HuH-7.5 (cell line): Measurements from ENCODE around the gene USP9Y.
"Not testable (repeated sequence)": the region's sequence is repeated elsewhere in the genome, so short reads cannot be mapped to it uniquely, and the experiment has no call there.

Experiments used
- DNase-seq: peaks from one replicate; pipeline ENCODE4 v3.0.0; 2011; ENCODE audit warnings: low spot score

Gene USP9Y

GRCh38 chrY:12701181-12701695, at the start of gene USP9Y:
Gene USP9Y (plus strand): TSS chrY:12701231. CDS start chrY:12709448, 8,217 bp downstream.
- no peak for DNase-seq

GRCh38 chrY:12651621-12652036, 49.4 kb upstream of the USP9Y start:
- no peak for DNase-seq

GRCh38 chrY:12661745-12662681, 39.0 kb upstream of the USP9Y start:
- DNase-seq: no peak

- no peak for DNase-seq
Observed at GRCh38 chrY:12662745-12663591, 38.1 kb upstream of the USP9Y start.

DNA sequence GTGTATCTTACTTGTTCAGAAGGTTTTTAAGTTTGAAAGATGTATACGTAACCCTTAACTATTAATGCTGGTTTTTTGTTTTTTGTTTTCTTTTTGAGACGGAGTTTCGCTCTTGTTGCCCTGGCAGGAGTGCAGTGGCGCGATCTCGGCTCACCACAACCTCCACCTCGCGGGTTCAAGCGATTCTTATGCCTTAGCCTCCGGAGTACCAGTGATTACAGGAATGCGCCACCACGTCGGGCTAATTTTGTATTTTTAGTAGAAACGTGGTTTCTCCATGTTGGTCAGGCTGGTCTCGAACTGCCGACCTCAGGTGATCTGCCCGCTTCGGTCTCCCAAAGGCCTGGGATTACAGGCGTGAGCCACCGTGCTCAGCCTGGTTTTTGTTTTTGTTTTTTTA, 37.2 kb upstream of the USP9Y start:
- DNase-seq: not testable (repeated sequence)

DNA sequence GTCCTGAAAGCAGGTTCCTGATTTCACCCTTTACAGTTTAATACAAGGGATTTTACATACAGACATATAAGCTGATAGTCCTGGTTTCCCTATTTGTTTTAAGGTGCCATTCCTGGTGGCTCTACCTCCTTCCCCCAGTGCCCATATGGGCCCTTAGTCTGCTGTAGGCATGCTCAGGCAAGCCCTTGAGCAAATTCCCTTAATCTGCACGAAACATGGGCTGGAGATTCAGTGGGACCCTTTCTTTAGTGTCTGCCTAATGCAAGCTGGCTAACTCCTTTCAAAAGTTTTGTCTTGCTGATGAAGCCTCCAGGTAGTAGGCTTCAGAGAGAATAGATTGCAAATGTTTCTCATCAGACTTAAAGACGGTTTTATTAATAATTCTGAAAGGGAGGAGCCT, 22.9 kb upstream of the USP9Y start:
- DNase-seq: no peak

GRCh38 chrY:12681535-12681934, 19.5 kb upstream of the USP9Y start:
- DNase-seq: no peak

DNA sequence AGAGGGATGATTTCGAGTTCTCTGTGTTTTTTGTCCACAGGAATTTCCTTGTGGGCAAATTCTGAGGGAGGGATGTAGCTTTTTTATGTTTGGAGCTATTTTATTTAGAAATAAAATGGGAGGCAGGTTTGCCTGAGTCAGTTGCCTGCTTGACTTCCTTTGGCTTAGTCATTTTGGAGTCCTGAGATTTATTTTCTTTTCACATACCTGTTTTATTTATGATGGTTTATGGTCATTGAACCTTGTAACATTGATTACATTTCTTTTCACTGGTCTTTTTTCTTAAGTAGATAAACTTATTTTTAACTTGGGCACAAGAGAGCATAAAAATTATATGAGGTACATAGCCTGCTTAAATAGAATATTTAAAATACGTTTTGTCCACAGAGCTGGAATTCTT, 12.7 kb upstream of the USP9Y start:
- no peak for DNase-seq

- DNase-seq: no peak
Observed at GRCh38 chrY:12700087-12700486, 944 bp upstream of the USP9Y start.

GRCh38 chrY:12702174-12702573, 1.1 kb downstream of the USP9Y start:
- DNase-seq: no peak

GRCh38 chrY:12710460-12710859, 9.4 kb downstream of the USP9Y start:
- no peak for DNase-seq

DNA sequence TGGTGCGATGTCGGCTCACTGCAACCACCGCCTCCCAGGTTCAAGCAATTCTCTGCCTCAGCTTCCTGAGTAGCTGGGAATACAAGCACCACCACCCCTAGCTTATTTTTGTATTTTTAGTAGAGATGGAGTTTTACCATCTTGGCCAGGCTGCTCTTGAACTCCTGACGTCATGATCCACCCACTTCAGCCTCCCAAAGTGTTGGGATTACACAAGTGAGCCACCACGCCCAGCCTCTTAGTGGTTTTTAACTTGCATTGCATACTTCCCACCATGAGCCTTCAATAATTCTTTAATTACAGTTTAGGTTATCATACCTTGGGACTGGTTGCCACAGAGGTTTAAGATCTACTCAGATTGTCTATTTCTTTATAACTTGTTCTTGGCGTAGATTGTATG, 14.3 kb downstream of the USP9Y start:
- no peak for DNase-seq

DNA sequence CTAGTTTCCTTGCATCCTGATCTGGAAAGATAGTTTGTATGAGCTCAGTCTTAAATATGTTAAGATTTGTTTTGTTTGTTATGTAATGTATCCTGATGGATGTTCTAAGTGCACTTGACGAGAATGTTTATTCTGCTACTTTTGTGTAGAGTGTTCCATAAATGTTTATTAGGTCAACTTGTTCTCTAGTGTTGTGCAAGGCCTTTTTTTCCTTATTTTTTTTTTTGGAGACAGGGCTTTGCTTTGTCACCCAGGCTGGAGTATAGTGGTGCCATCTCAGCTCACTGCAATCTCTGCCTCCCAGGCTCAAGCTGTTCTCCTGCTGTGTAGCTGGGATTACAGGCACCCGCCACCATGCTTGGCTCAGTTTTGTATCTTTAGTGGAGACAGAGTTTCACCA, 28.7 kb downstream of the USP9Y start:
- DNase-seq: no peak

GRCh38 chrY:12733625-12734024, 32.6 kb downstream of the USP9Y start:
- DNase-seq: no peak

DNA sequence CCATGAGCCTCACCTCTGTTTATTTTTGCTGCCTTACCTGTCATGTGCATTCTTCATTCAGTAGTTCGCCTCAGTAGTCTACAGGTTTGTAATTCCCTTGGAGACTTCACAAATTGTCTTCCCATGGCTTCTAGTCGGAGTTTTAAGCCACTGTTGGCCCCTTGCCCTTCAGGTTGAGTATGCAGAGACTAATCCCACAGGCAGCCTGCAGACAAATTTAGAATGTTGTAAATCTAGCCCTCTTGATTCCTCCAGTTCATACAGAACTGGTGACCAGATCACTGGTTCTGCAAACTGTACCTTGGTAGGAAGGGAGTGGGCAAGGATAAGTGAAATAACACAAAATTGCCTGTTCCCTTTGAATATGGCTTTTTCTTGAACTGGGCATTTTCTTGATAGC, 33.0 kb downstream of the USP9Y start:
- DNase-seq: no peak

DNA sequence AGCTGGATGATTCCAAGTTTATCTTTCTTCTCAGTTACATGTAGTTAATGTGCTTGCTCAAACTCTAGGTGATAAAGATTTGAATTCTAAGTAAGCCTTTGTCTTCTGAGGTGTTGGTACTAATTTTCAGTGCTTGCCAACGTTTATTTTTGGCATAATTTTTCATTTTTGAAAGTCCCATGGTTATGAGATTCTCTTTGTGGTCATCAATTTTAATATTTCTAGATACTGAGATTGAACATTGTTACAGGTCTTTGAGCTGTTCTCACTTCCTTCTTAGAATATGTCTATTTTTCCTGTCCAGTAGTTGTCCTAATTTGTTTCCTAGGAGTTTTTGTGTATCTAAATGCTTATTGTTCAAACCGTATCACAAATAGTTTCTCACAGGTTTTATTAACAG, 40.4 kb downstream of the USP9Y start:
- DNase-seq: no peak

DNA sequence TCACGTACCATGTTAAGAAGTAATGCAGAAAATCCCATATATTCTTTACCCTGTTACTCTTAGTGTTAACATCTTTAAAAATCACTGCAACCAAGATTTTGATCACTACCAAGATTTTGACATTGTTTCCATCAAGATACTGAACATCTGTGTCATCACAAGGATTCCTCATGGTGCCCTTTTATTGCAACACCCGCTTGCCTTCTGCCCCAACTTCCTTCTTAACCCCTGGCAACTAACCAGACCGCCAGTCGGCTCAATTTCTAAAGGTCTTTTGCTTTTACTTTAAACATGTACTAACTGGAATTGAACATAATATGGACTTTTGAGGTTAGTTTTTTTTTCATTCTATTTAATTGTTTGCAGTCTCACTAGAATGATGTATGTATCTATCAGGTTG, 41.7 kb downstream of the USP9Y start:
- no peak for DNase-seq

DNA sequence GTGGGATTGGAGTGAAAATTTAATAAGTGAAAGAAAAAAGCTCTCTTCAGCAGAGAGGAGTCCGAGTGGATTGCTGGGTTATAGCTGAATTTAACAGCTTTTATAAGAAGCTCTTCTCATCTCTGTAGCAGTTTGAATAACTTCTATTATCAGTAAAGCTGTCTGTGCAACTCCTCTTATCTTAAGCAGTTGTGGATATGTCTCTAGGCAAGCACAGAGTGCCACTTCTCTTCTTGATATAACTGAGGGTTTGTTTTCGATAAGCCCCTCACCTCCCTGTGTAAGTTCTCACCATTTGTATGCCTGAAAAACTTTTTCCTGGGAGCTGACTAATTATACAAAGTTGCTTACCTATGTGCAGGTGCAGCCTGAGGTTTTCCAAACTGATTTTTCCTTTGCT, 43.1 kb downstream of the USP9Y start:
- no peak for DNase-seq

DNA sequence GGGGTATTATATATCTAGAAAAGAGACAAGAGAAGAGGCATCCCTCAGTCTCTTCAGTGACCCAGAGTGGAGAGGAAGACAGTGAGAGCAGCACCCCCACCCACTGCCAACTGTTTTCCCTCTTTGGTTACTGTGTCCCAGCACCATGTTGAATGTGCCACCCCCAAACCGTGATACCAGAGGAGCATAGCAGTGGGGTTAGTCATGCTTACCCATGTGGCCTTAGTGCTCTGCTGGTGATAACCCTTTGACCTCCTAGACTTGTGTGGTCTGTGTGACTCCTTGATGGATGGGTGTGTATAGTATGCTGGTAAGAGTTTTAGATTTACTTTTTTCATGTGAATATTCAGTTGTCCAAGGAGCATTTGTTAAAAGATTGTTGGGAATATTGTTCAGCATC, 48.3 kb downstream of the USP9Y start:
- DNase-seq: no peak

DNA sequence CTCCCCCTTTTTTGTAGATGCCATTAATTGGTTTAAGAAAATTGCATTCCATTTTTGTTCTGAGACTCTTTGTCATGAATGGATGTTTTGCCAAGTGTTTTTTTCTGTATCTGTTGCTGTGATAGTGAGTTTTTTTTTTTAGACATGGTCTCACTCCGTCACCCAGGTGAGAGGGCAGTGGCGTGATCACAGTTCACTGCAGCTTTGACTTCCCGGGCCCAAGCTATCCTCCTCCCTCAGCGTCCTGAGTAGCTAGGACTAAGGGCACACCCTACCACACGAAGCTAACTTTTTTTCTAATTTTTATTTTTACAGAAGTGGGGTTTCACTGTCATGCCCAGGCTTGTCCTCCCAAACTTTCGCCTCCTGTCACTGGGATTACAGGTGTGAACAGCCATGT, 51.8 kb downstream of the USP9Y start:
- DNase-seq: no peak

GRCh38 chrY:12756021-12756420, 55.0 kb downstream of the USP9Y start:
- no peak for DNase-seq

DNA sequence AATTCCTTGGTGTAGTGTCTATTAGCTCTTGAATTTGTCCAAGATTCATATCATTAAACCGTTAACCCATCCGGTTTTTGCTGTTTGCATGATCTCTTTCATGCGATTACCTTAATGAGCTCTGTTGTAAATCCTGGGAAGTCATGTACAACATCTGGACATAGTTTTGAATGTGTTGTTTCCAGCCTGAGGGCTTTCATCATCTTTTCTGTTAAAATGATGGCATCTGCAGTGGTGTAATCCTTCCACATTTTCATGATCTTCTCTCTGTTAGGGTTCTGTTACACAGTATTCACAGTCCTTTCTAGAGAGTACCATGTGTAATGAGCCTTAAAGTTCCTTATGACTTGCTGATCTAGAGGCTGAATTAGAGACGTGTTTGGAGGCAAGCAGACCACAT, 64.9 kb downstream of the USP9Y start:
- DNase-seq: no peak

- DNase-seq: no peak
Observed at GRCh38 chrY:12784521-12784920, 83.5 kb downstream of the USP9Y start.
